Stimulated activated CD8-positive, alpha-beta memory T cell treated with anti-CD3 and anti-CD28 coated beads, Interleukin-4, amount 100 ng/mL, for 1 hour (primary cell): Measurements from ENCODE around the gene HOXA11.

Experiments used
- DNase-seq, 2 donors: peaks; one replicate each; pipeline ENCODE4 v3.0.0-alpha.2; 2020; ENCODE audit warnings: low read depth in 2 of 2, low spot score in 1 of 2

Gene HOXA11

DNA sequence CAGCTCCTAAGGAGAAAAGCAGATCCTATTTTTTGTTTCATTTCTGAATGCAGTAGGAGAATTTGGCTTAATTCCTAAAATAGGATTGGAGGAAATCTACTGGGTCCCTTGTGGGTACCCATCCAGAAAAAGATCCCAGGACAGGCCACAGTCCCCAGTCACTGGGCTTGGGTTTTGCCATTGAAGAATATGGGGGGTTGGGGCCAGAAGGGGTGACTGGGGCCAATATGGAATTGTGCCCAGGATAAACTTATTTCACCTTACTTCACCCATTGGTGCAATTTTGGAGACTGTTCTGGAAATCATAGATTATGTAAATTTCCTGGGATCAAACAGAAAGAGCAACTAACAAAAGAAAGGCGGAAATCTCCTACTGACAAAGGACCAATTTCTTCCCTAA lies 46.6 kb downstream of the HOXA11 start:
- DNase-seq: no peak

DNA sequence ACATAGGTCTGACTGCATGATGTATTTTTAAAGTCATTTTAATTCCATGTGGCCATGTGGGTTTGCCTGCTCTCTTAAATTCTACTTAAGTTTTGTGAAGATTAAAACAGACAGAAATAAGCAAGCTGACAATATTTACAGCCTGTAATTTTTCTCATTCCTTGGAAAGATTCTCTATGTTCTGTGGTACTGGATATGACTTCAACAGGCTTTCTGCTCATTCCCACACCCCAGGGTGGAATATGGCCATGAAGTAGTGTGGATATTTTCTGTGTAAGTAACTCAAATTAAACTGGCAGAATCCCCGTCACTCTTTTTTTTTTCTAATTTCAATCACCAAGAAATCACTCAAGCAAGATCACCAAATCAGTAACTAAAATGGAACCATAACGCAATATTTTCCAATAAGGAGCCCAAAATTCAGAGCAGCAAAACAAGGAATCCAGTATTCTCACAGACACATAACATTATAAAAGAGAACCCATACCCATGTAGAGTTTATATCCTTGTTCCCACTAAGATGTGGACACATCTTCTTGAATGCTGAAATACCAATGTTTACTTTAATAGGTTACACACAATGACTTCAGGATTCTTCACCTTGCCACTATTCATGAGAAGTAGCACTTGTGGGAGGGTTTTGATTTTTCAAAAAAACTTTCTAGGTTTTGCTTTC lies 47.3 kb downstream of the HOXA11 start:
- DNase-seq: no peak

DNA sequence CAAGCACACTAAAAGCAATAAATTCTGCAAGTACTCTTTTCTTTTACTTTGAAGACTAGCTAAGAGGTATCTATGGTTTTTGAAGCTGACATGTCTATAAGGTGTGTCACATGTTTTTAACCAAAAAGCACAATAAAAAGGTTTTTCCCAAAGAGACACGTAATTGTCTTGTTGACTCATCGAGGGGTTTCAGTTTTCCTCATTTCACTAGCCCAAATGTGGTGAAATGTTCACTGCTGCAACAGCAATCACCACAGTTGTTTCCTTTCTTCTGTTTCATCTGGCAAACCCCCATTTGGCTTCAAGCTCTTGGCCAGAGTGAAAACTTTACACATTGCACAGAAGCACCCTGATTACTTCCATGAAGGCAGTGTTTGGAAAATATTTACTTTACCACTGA lies 50.6 kb downstream of the HOXA11 start:
- no peak for DNase-seq

DNA sequence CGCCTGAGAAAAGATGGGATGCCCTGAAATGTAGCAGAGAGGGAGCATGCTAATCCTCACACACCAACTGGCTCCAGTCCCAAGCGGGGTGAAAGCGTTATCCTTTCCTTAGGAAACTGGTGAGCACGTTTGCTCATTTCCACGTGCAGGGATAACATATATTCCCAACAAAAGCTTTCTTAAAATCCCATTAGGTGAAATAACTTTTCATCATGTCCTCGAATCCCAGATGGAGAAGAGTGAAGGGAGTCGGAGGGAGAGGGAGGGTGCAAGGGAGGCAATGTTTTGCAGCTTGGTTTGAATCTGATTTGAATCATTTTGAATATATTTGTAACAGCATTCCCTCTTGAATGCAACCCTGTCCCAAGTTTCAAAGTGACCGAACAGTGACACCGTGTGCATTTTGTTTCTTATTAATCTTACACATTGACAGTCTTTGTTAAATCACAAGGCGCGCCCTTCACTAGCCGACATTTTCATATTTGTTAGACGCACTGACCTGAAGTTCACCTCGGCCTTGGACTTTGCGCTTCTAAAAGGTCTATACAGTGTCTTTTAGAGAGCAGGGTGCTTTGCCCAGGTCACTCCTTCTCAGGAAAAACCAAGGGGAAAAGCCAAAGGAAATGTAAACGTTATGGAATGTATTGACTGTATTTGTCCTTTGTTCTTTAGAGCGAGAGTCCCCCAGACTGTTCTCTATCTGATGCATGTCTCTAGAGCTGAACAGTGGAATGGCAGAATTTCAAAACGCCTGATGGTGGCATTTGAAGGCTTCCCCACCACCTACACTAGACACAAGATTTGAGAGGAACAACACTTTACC lies 51.4 kb downstream of the HOXA11 start:
- DNase-seq: no peak

DNA sequence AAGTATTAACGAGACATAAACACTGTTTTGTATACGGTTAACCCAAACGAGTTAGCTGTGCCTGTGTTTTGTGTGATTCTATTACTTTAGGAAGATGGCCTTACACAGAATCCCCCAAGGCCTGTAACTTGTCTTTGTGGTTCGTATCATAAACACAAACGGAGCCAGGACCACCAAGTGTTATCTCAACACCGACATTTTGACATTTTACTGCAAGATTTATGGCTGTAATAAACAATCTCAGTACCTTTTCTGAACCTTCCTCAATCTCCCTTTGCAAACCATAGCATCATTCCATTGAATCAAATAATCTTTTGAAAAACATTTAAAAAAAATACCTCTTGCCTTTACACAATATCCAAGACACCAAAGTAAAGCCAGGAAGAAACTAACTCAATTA lies 52.1 kb downstream of the HOXA11 start:
- DNase-seq: no peak

DNA sequence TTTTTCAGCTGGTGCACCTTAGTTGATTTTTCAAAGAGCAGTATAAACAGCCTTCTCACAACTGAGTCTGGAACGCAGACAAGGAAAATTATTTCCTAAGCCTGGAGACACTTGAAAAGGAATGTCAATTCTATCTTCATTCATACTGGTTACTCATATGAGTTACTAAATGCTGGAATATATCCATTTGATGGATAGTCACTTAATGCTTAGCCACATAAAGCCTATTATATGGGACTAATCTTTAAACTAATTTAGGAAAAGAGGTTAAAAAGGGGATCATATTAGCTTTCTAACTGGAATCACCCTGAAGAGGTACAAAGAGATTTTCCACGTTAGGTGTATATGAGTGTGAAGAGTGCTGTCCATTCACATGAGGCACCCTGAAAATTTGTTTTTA lies 52.8 kb downstream of the HOXA11 start:
- no peak for DNase-seq

DNA sequence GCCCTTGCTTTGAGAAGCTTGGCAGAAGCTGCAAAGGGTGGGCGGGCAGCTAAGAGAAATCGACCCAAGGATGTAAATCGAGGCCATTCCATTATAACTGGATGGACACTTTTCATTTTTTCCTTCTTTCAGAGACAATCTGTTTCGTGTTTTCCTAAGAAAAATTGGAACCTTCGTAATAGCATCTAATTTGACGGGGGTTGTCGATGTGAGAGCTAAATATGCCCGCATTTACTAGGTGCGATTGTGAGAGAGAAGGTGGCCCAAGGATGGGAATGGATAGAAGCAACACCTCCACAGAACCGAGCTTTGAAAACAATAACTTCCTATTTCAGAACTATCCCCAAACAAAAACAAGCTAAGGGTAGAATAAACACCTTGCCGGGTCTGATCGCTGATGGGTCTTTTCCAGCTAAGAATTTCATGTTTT lies 53.6 kb downstream of the HOXA11 start:
- DNase-seq: no peak
